Retinal pigment epithelial cell (primary cell): ENCODE results near the gene THOC3.
"Not testable (repeated sequence)": the region's sequence is repeated elsewhere in the genome, so short reads cannot be mapped to it uniquely, and the experiment has no call there.

Experiments
- DNase-seq: peaks from one replicate; pipeline ENCODE4 v3.0.0-alpha.2; 2010; ENCODE audit warnings: low read depth
- H3K4me3 ChIP-seq: 2 replicates; pipeline ENCODE4 v1.5.1; 2011; ENCODE audit warnings: mild to moderate bottlenecking, low read length, control low read depth, moderate library complexity
- CTCF ChIP-seq: conservative IDR thresholded peaks from 2 replicates; pipeline ENCODE4 v1.5.1; 2011; ENCODE audit warnings: low read depth, low read length, control low read depth, inconsistent platforms

THOC3 gene

GRCh38 chr5:175948329-175949108 lies 19.6 kb downstream of the THOC3 start:
- not testable (repeated sequence) for H3K4me3 ChIP-seq, DNase-seq

- DNase-seq, H3K4me3 ChIP-seq: not testable (repeated sequence)
Observed at GRCh38 chr5:175943253-175943652, 24.9 kb downstream of the THOC3 start.

GRCh38 chr5:175940632-175941031 lies 27.5 kb downstream of the THOC3 start:
- not testable (repeated sequence) for DNase-seq

GRCh38 chr5:175938489-175938888 lies 29.6 kb downstream of the THOC3 start:
- not testable (repeated sequence) for H3K4me3 ChIP-seq, DNase-seq

More at GRCh38 chr5:175940632-175941031, 27.5 kb downstream of the THOC3 start:
- not testable (repeated sequence) for H3K4me3 ChIP-seq

- not testable (repeated sequence) for H3K4me3 ChIP-seq, DNase-seq
Observed at GRCh38 chr5:175928752-175929151, 39.4 kb downstream of the THOC3 start.

- H3K4me3 ChIP-seq, DNase-seq: not testable (repeated sequence)
Observed at GRCh38 chr5:175925106-175925505, 43.0 kb downstream of the THOC3 start.

- no peak for TF ChIP-seq CTCF
- DNase-seq = no peak
- no peak overlapping the region for H3K4me3 ChIP-seq
Observed at GRCh38 chr5:175922192-175922885, 45.8 kb downstream of the THOC3 start.

GRCh38 chr5:175921061-175921730 lies 46.9 kb downstream of the THOC3 start:
- DNase-seq = no peak
- TF ChIP-seq CTCF = no peak
- H3K4me3 ChIP-seq = no peak overlapping the region

GRCh38 chr5:175920231-175920811 lies 47.8 kb downstream of the THOC3 start:
- DNase-seq = no peak
- TF ChIP-seq CTCF = no peak
- no peak overlapping the region for H3K4me3 ChIP-seq

- not testable (repeated sequence) for H3K4me3 ChIP-seq, DNase-seq
Observed at GRCh38 chr5:175915066-175916037, 52.8 kb downstream of the THOC3 start.

GRCh38 chr5:175913835-175914672 lies 54.1 kb downstream of the THOC3 start:
- not testable (repeated sequence) for H3K4me3 ChIP-seq, DNase-seq

GRCh38 chr5:175910072-175910471 lies 58.0 kb downstream of the THOC3 start:
- DNase-seq, H3K4me3 ChIP-seq: not testable (repeated sequence)
